Thyroid gland (tissue), 4 donors: ENCODE data around the gene MAST4.

ENCODE experiments used
- POLR2A ChIP-seq, 2 donors: fragments of 450-650 bp; IDR thresholded peaks; one replicate each; pipeline ENCODE4 v1.6.1; 2017; ENCODE audit warnings: antibody characterized with exemption in 2 of 2, mild to moderate bottlenecking in 2 of 2, moderate library complexity in 1 of 2
- TF ChIP-seq, protein P1 (sequence below), 6 experiments: fragments of 200-600 bp in 3 of 6; fragments of 450-650 bp in 3 of 6; sonication (generic) in 3 of 6; IDR thresholded peaks; one replicate each; pipeline ENCODE4 v1.5.1; 2016 to 2019; ENCODE audit warnings: antibody characterized with exemption in 6 of 6, mild to moderate bottlenecking in 2 of 6, inconsistent platforms in 1 of 6, moderate library complexity in 1 of 6

DNA sequence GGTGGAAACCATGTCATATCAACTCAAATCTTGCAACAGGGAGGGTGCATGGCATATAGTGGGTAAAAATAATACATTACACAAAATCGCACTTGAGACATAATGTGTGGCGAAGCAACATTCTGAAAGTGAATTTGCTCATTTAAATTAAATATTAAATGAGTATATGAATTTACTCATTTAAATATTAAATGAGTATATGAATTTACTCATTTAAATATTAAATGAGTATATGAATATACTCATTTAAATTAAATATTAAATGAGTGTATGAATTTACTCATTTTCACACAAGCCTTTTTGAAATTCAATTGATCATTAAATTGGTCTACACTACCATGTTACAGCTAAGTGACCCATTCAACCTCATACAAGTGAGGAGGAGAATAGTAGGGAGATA is 10.5 kb downstream of the MAST4 start:
- TF ChIP-seq, protein P1, sequence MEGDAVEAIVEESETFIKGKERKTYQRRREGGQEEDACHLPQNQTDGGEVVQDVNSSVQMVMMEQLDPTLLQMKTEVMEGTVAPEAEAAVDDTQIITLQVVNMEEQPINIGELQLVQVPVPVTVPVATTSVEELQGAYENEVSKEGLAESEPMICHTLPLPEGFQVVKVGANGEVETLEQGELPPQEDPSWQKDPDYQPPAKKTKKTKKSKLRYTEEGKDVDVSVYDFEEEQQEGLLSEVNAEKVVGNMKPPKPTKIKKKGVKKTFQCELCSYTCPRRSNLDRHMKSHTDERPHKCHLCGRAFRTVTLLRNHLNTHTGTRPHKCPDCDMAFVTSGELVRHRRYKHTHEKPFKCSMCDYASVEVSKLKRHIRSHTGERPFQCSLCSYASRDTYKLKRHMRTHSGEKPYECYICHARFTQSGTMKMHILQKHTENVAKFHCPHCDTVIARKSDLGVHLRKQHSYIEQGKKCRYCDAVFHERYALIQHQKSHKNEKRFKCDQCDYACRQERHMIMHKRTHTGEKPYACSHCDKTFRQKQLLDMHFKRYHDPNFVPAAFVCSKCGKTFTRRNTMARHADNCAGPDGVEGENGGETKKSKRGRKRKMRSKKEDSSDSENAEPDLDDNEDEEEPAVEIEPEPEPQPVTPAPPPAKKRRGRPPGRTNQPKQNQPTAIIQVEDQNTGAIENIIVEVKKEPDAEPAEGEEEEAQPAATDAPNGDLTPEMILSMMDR (IDR thresholded peaks at IDR 0.05) = no peak
- no peak for TF ChIP-seq POLR2A (IDR thresholded peaks at IDR 0.05)
